NCI-H2107 treated with DMSO at 0.1 percent for 48 hours (cell line): ENCODE data around the gene STRA6.
A peak's percentile ranks its signal among the peaks of the same experiment; 100 is the strongest.

Source experiments
- DNase-seq: peaks from one replicate; lab custom pipeline; 2025; ENCODE audit not compliant: unreplicated experiment; lab: John Stamatoyannopoulos, UW

The STRA6 gene

GRCh38 chr15:74202452-74203401, at the start of gene STRA6:
TSS of gene STRA6 (minus strand) at chr15:74202787. CDS start at chr15:74202267, 520 bp downstream.
- DNase-seq = peak; percentile 52

- no peak for DNase-seq
Measured at GRCh38 chr15:74252291-74252690, 49.7 kb upstream of the STRA6 start.

GRCh38 chr15:74251131-74251811, 48.7 kb upstream of the STRA6 start:
- peak; percentile 23 for DNase-seq

- DNase-seq = no peak
Measured at GRCh38 chr15:74250266-74250665, 47.7 kb upstream of the STRA6 start.

- peak; percentile 81 for DNase-seq
Measured at GRCh38 chr15:74245342-74245931, 42.9 kb upstream of the STRA6 start.

GRCh38 chr15:74244822-74245341, 42.3 kb upstream of the STRA6 start:
- DNase-seq = no peak

- DNase-seq = peak; percentile 39
Measured at GRCh38 chr15:74243431-74243830, 40.8 kb upstream of the STRA6 start.

GRCh38 chr15:74242441-74243185, 40.0 kb upstream of the STRA6 start:
- DNase-seq = no peak

GRCh38 chr15:74240897-74241614, 38.5 kb upstream of the STRA6 start:
- no peak for DNase-seq

- DNase-seq = peak; percentile 92
Measured at GRCh38 chr15:74240002-74240568, 37.5 kb upstream of the STRA6 start.

- DNase-seq = no peak
Measured at GRCh38 chr15:74239051-74239705, 36.6 kb upstream of the STRA6 start.

GRCh38 chr15:74235962-74236361, 33.4 kb upstream of the STRA6 start, which contains the start of gene CCDC33:
TSS of gene CCDC33 (plus strand) at chr15:74236326. CDS start at chr15:74236720, 394 bp downstream.
- DNase-seq = peak; percentile 80

- DNase-seq = no peak
Measured at GRCh38 chr15:74234598-74234875, 31.9 kb upstream of the STRA6 start.

- no peak for DNase-seq
Measured at GRCh38 chr15:74233851-74234597, 31.4 kb upstream of the STRA6 start.

- DNase-seq = no peak
Measured at GRCh38 chr15:74233373-74233772, 30.8 kb upstream of the STRA6 start.

- no peak for DNase-seq
Measured at GRCh38 chr15:74231475-74231874, 28.9 kb upstream of the STRA6 start.

- no peak for DNase-seq
Measured at GRCh38 chr15:74229686-74230085, 27.1 kb upstream of the STRA6 start.

GRCh38 chr15:74228723-74229081, 26.1 kb upstream of the STRA6 start:
- DNase-seq = no peak
